GM12878 (cell line): ENCODE results near the gene SORCS1. TPM values are rescaled to one million over a fixed set of nuclear protein-coding genes. Genes with fewer than 3 reads are reported as not detected.

ENCODE experiments used
- ATAC-seq: fragments of 200-7000 bp; cut with Tn5 transposase; 3 replicates; pipeline ENCODE4 v1.9.1; 2020; ENCODE audit warnings: mild to moderate bottlenecking, moderate library complexity
- BruUV-seq: library from RNA; stranded (reverse); fragments of 400-500 nt; replicated peaks from 2 replicates; lab custom pipeline; 2021; lab: Mats Ljungman, UMichigan
- CTCF ChIA-PET: fragments of 300-600 bp; sonication (Branson Sonifier 250); formaldehyde crosslinking; extraction: SDS; loops from one replicate; lab custom pipeline; 2021; ENCODE audit warnings: inconsistent platforms; lab: Yijun Ruan, JAX
- POLR2A ChIA-PET: fragments of 350-600 bp; formaldehyde crosslinking; extraction: SDS; loops from one replicate; lab custom pipeline; 2021; ENCODE audit warnings: inconsistent platforms; lab: Charles Lee
- RAD21 ChIA-PET: fragments of 300-600 bp; sonication (Branson Sonifier 250); formaldehyde crosslinking; loops from one replicate; lab custom pipeline; 2023; ENCODE audit warnings: antibody characterized with exemption; ENCODE audit not compliant: unreplicated experiment; lab: Charles Lee
- SMC1A ChIA-PET: fragments of 300-600 bp; sonication (Branson Sonifier 250); formaldehyde crosslinking; loops from one replicate; lab custom pipeline; 2023; ENCODE audit not compliant: unreplicated experiment, uncharacterized antibody; lab: Charles Lee
- DNase-seq: peaks from one replicate; pipeline ENCODE4 v3.0.0-alpha.2; 2011; ENCODE audit warnings: low read depth, low spot score
- FAIRE-seq: peaks from 3 replicates; lab custom pipeline; 2011; peaks lifted over from hg19 to GRCh38; lab: Jason Lieb, UNC
- H2AFZ ChIP-seq: 2 replicates; pipeline ENCODE4 v1.6.0; 2011; ENCODE audit warnings: low read depth, low read length, control low read depth; ENCODE audit not compliant: control insufficient read depth
- H3K27ac ChIP-seq: 2 replicates; pipeline ENCODE4 v1.5.1; 2011; ENCODE audit warnings: control low read depth; ENCODE audit not compliant: control insufficient read depth, insufficient read depth
- H3K27me3 ChIP-seq, 2 experiments: replicated peaks in 1 of 2; 2 replicates each; pipeline versions ENCODE4 v1.6.0 to v1.6.1; 2011; ENCODE audit warnings: low read length in 1 of 2; ENCODE audit not compliant: control insufficient read depth in 2 of 2, insufficient read depth in 2 of 2
- H3K36me3 ChIP-seq, 2 experiments: 2 replicates each; pipeline ENCODE4 v1.5.1; 2011; ENCODE audit warnings: low read length in 1 of 2; ENCODE audit not compliant: control insufficient read depth in 2 of 2, insufficient read depth in 2 of 2
- H3K4me1 ChIP-seq: 2 replicates; pipeline ENCODE4 v1.6.1; 2011; ENCODE audit warnings: mild to moderate bottlenecking, low read length, moderate library complexity, mixed read lengths; ENCODE audit not compliant: control insufficient read depth, insufficient read depth
- H3K4me2 ChIP-seq: 2 replicates; pipeline ENCODE4 v1.6.0; 2011; ENCODE audit warnings: control low read depth; ENCODE audit not compliant: control insufficient read depth, insufficient read depth
- H3K4me3 ChIP-seq: fragments of 200-600 bp; sonication (generic); 2 replicates; pipeline ENCODE4 v1.5.1; 2016
- H3K79me2 ChIP-seq: 2 replicates; pipeline ENCODE4 v1.6.0; 2011; ENCODE audit warnings: low read length; ENCODE audit not compliant: control insufficient read depth, insufficient read depth
- H3K9ac ChIP-seq: 2 replicates; pipeline ENCODE4 v1.8.0; 2011; ENCODE audit warnings: low read length, control low read depth, mixed read lengths; ENCODE audit not compliant: control insufficient read depth, insufficient read depth
- H3K9me3 ChIP-seq: replicated peaks from 3 replicates; pipeline ENCODE4 v1.5.1; 2011; ENCODE audit warnings: mild to moderate bottlenecking, low read length; ENCODE audit not compliant: control insufficient read depth, insufficient read depth
- H4K20me1 ChIP-seq: 2 replicates; pipeline ENCODE4 v1.6.0; 2011; ENCODE audit not compliant: control insufficient read depth, insufficient read depth
- CBX5 ChIP-seq: sonication (generic); IDR thresholded peaks from 2 replicates; pipeline ENCODE4 v1.6.1; 2016; ENCODE audit warnings: low read depth, moderate library complexity, mild to moderate bottlenecking, inconsistent platforms
- HDAC2 ChIP-seq: fragments of 200-600 bp; sonication (generic); IDR thresholded peaks from 2 replicates; pipeline ENCODE4 v1.6.1; 2017
- MAX ChIP-seq: IDR thresholded peaks from 2 replicates; pipeline ENCODE4 v1.6.1; 2012; ENCODE audit warnings: low read depth, low read length, improper control_type of control experiment
- NBN ChIP-seq: fragments of 450-650 bp; IDR thresholded peaks from 2 replicates; pipeline ENCODE4 v1.6.1; 2016
- NR2C2 ChIP-seq: IDR thresholded peaks from 2 replicates; pipeline ENCODE4 v1.6.1; 2011; ENCODE audit warnings: borderline replicate concordance, low read depth; ENCODE audit not compliant: control insufficient read depth, insufficient read length
- PAX8 ChIP-seq: fragments of 450-650 bp; IDR thresholded peaks from 2 replicates; pipeline ENCODE4 v1.6.1; 2017; ENCODE audit warnings: mild to moderate bottlenecking, moderate library complexity
- RFX5 ChIP-seq: IDR thresholded peaks from 2 replicates; pipeline ENCODE4 v1.6.1; 2011; ENCODE audit warnings: low read depth, low read length, improper control_type of control experiment
- SMARCA5 ChIP-seq: fragments of 450-650 bp; IDR thresholded peaks from 2 replicates; pipeline ENCODE4 v1.6.1; 2017; ENCODE audit warnings: mild to moderate bottlenecking
- ZNF24 ChIP-seq: fragments of 450-650 bp; IDR thresholded peaks from 2 replicates; pipeline ENCODE4 v1.6.1; 2017; ENCODE audit warnings: antibody characterized with exemption, mild to moderate bottlenecking
- WGBS: methylation state at CpG from one replicate; pipeline ENCODE4 v1.1.6; 2016; ENCODE audit warnings: low lambda C conversion rate; ENCODE audit not compliant: insufficient replicate concordance, insufficient coverage; ENCODE audit errors: missing lambda C conversion rate; 5-methylcytosine and 5-hydroxymethylcytosine counted together
- in situ Hi-C: fragments of 300-500 bp; cut with MboI; formaldehyde crosslinking; loops from 9 replicates; pipeline ENCODE4 v1.14.3; 2018; ENCODE audit warnings: mixed read lengths
- intact Hi-C: fragments of 100-400 bp; cut with micrococcal nuclease; formaldehyde crosslinking; loops from one replicate; pipeline ENCODE4 v1.14.2; 2022; ENCODE audit not compliant: unreplicated experiment
- polyA plus RNA-seq, 11 experiments: library from polyadenylated mRNA; depleted of rRNA in 4 of 11; unstranded in 6 of 11; stranded (reverse) in 5 of 11; fragments of >200 nt; fragmentation: Nextera tagmentation in 4 of 11; fragmentation: Illumina TruSeq in 1 of 11; extraction: Ambion mirVana in 4 of 11; extraction: Trizol in 1 of 11; gene quantifications; 1 replicate in 1 of 11; 2 replicates in 10 of 11; pipeline versions ENCODE4 v1.2.1 to v1.2.3, GENCODE V29; 2011 to 2016; ENCODE audit warnings: inconsistent platforms in 2 of 11, missing spikeins in 2 of 11, low read depth in 1 of 11
- total RNA-seq, 4 experiments: library from RNA; depleted of rRNA in 3 of 4; stranded (reverse); fragments of >200 nt in 3 of 4; fragmentation: Illumina TruSeq in 1 of 4; extraction: Trizol in 1 of 4; gene quantifications; 2 replicates each; pipeline versions ENCODE4 v1.2.1 to v1.2.3, GENCODE V29; 2013 to 2021

SORCS1 gene
- total and polyA plus RNA-seq, 10 of the 15 experiments (the other 5 are each of a cell fraction or from before 2014, with no cell fraction given): 0.02 to 9.6 (median 0.06) TPM; not detected in 3

- no peak overlapping the region for H3K27ac ChIP-seq
- ChIA-PET SMC1A (interaction anchor here (1.0 kb wide), 1 partner anchor 34 kb away, joined by 4 read pairs; no protein-coding TSS in a partner anchor), RAD21 (no interaction called here), CTCF (interaction anchor here (1.0 kb wide), 1 partner anchor 10 kb away, joined by 4 read pairs; no protein-coding TSS in a partner anchor), POLR2A (no interaction called here)
- no peaks in the 10 kb centered on the region; a peak in 1 of 4 replicates for H3K27me3 ChIP-seq
- intact Hi-C loops: no loop called here
- BruUV-seq: no TSS peak
- in situ Hi-C loops: no loop called here
- H4K20me1 ChIP-seq: no peaks in the 10 kb centered on the region
- no peaks in the 10 kb centered on the region for H3K4me1 ChIP-seq
- no peak for FAIRE-seq
- no peak for TF ChIP-seq MAX
- TF ChIP-seq PAX8: no peak
- no peak for TF ChIP-seq RFX5
- TF ChIP-seq ZNF24: no peak
- TF ChIP-seq HDAC2: no peak
- TF ChIP-seq CBX5: no peak
- TF ChIP-seq SMARCA5: no peak
- no peak for TF ChIP-seq NBN
- no peak for TF ChIP-seq NR2C2
- no peak for DNase-seq
- no peaks in the 10 kb centered on the region; the same call in 2 of the 3 replicates for H3K9me3 ChIP-seq
- 64% methylated on average over 6 of the region's 6 CpGs for WGBS
- H3K4me3 ChIP-seq: no peak overlapping the region
- ATAC-seq: no peak
- no peak overlapping the region for H2AFZ ChIP-seq
- H3K36me3 ChIP-seq: no peaks in the 10 kb centered on the region
- no peaks in the 10 kb centered on the region for H3K79me2 ChIP-seq
- no peak overlapping the region for H3K9ac ChIP-seq
- no peak overlapping the region for H3K4me2 ChIP-seq
Observed at GRCh38 chr10:106635947-106636346, 528.6 kb downstream of the SORCS1 start.
